Adrenal gland (tissue), 12 donors: Measurements from ENCODE around the gene GPSM1. TPM values are rescaled to one million over a fixed set of nuclear protein-coding genes. Genes with fewer than 3 reads are reported as not detected.
A peak's percentile ranks its signal among the peaks of the same experiment; 100 is the strongest.

Experiments
- DNase-seq, 7 donors: peaks; one replicate each; pipeline ENCODE4 v3.0.0-alpha.2; 2019 to 2020
- H3K27ac ChIP-seq, 5 donors: fragments of 200-600 bp; sonication (generic) in 4 of 5; 1 replicate in 3 of 5; 2 replicates in 2 of 5; pipeline versions ENCODE4 v1.5.1 to v1.8.0; 2016 to 2020; ENCODE audit warnings: mild to moderate bottlenecking in 1 of 5
- H3K27me3 ChIP-seq: fragments of 200-600 bp; 2 replicates; pipeline ENCODE4 v1.8.0; 2021
- H3K36me3 ChIP-seq, 2 donors: fragments of 200-600 bp; replicated peaks in 1 of 2; 1 replicate in 1 of 2; 2 replicates in 1 of 2; pipeline versions ENCODE4 v1.5.1 to v1.8.0; 2018 to 2022
- H3K4me1 ChIP-seq, 2 donors: fragments of 200-600 bp; replicated peaks in 1 of 2; 1 replicate in 1 of 2; 2 replicates in 1 of 2; pipeline versions ENCODE4 v1.5.1 to v1.8.0; 2018 to 2021
- H3K4me3 ChIP-seq, 4 donors: fragments of 200-600 bp; sonication (generic) in 3 of 4; one replicate each; pipeline ENCODE4 v1.5.1; 2016 to 2018
- H3K9me3 ChIP-seq, 3 donors: fragments of 200-600 bp; sonication (generic) in 1 of 3; replicated peaks in 1 of 3; 1 replicate in 2 of 3; 2 replicates in 1 of 3; pipeline versions ENCODE4 v1.5.1 to v1.8.0; 2016 to 2021
- CTCF ChIP-seq, 6 experiments: fragments of 450-650 bp in 4 of 6; fragments of 200-600 bp in 2 of 6; sonication (generic) in 1 of 6; IDR thresholded peaks; 1 replicate in 5 of 6; 2 replicates in 1 of 6; pipeline versions ENCODE4 v1.5.1 to v1.8.0; 2016 to 2021; ENCODE audit warnings: antibody characterized with exemption in 6 of 6, mild to moderate bottlenecking in 2 of 6, moderate library complexity in 1 of 6
- POLR2A ChIP-seq, 2 donors: fragments of 450-650 bp; IDR thresholded peaks; one replicate each; pipeline ENCODE4 v1.6.1; 2017; ENCODE audit warnings: antibody characterized with exemption in 2 of 2, mild to moderate bottlenecking in 2 of 2, moderate library complexity in 1 of 2
- WGBS, 4 donors: extraction: QIAGEN DNeasy Blood & Tissue Kit in 2 of 4; methylation state at CpG; one replicate each; pipeline versions ENCODE4 v1.1.5 to v1.1.7; 2013 to 2017; 5-methylcytosine and 5-hydroxymethylcytosine counted together
- intact Hi-C, 2 donors: fragments of 100-400 bp; cut with DNase I; formaldehyde crosslinking; loops; one replicate each; pipeline versions ENCODE4 v1.14.1 to v1.15.0; 2022 to 2023
- polyA plus RNA-seq, 3 donors: library from polyadenylated mRNA; stranded (reverse); fragments of 200-250 nt in 2 of 3; fragments of 350-450 nt in 1 of 3; fragmentation: Illumina TruSeq in 1 of 3; extraction: RNeasy Lipid Tissue Mini Kit (QIAGEN cat#74804) in 1 of 3; gene quantifications; one replicate each; pipeline ENCODE4 v1.2.3, GENCODE V29; 2013 to 2014
- total RNA-seq, 9 donors: library from RNA; depleted of rRNA in 4 of 9; stranded (reverse); fragments of >200 nt in 4 of 9; fragments of 120-200 nt in 1 of 9; fragmentation: NEBNext Ultra II Directional in 1 of 9; extraction: Animal tissue kit (Norgen Biotek cat#: 25700) in 1 of 9; gene quantifications; one replicate each; pipeline versions ENCODE4 v1.1.0 to v1.2.4, GENCODE V29; 2013 to 2023
- donor health status: healthy with polysubstance abuse.
- donor health status: Bipolar disorder and iron deficiency.
- donor health status: DM: yes; HTN: yes; CAD: no.
- donor health status: DM: no; HTN: no; CAD: no.
- donor health status: DM: no; HTN: no; CAD: no.
- donor health status: DM: yes; HTN: yes; CAD: no.

The GPSM1 gene
- total and polyA plus RNA-seq, 12 donors = 2.9 to 50.4 (median 17.2) TPM

DNA sequence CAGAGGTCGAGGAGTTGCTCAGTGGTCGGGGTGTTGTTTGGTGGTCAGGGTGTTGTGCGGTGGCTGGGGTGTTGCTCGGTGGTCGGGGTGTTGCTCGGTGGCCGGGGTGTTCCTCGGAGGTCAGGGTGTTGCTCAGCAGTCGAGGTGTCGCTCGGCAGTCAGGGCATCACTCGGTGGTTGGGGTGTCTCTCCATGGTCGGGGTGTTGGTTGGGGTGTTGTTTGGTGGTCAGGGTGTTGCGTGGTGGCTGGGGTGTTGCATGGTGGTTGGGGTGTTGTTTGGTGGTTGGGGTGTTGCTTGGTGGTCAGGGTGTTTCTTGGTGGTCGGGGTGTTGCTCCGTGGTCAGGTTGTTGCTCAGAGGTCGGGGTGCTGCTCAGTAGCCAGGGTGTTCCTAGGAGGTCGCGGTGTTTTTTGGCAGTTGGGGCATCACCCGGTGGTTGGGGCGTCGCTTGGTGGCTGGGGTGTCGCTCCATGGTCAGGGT lies 11.0 kb upstream of the GPSM1 start:
- intact Hi-C loops = no loop called here
- Histone ChIP-seq H3K36me3 (no peaks in the 10 kb centered on the region), H3K27me3 (no peaks in the 10 kb centered on the region), H3K4me3 (no peak overlapping the region), H3K9me3 (no peaks in the 10 kb centered on the region), H3K27ac (peak overlapping the region in 2 of 5 donors; percentile 64 to 87), H3K4me1 (peaks cover 11 to 13% of the 10 kb centered on the region in 2 donors)
- TF ChIP-seq POLR2A (IDR thresholded peaks at IDR 0.05) (no peak), CTCF (IDR thresholded peaks at IDR 0.05) (no peak)
- 94 to 96% (median 95%) methylated on average over 20 to 23 of the region's 23 CpGs for WGBS, 4 donors
- DNase-seq = peak in 1 of 7 donors; percentile 22

DNA sequence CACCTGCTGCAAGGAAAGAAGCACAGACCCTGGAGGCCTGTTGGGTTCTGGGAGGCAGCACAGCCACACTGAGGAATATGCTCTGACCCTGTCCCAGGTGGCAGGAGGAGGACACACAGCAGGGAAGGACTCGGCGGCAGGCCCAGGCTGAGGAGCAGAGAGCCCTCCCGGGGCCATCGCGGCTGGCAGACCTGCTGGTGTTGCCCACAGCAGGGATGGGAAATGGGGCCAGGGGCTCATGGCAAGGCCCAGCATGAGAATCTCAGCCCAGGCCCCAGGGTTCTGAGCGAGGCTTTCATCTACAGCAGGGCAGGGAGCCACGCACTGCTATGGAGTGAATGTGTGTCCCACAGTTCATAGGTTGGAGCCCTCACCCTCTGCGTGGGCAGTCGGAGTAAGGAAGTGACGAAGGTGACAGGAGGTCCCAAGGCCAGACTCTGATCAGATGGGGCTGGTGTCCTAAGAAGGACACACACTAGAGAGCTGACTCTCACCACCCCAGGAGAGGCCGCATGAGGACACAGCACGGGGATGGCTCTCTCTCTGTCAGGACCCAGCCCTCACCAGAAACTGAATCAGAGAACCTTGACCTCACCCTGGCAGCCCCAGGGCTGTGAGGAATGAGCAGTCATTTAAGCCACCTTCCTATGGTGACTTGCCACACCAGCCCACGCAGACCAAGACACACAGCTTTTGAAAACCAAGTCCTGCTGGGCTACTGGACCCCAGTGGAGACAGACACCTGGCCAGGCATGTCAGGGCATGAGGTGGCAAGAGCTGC lies 10.3 kb upstream of the GPSM1 start:
- Histone ChIP-seq H3K27me3 (no peaks in the 10 kb centered on the region), H3K4me1 (peaks cover 11 to 13% of the 10 kb centered on the region in 2 donors), H3K27ac (peak overlapping the region; percentile 64 to 87 (median 77)), H3K36me3 (no peaks in the 10 kb centered on the region), H3K4me3 (no peak overlapping the region), H3K9me3 (no peaks in the 10 kb centered on the region)
- intact Hi-C loops = no loop called here
- TF ChIP-seq CTCF (IDR thresholded peaks at IDR 0.05) (no peak), POLR2A (IDR thresholded peaks at IDR 0.05) (peak in 1 of 2 donors; percentile 27)
- DNase-seq = peak; percentile 81 to 96 (median 93)
- WGBS, 4 donors = 55 to 67% (median 61%) methylated on average over 9 to 13 of the region's 13 CpGs

GRCh38 chr9:136317695-136318094 lies 9.6 kb upstream of the GPSM1 start:
- Histone ChIP-seq H3K36me3 (no peaks in the 10 kb centered on the region), H3K9me3 (no peaks in the 10 kb centered on the region), H3K4me3 (no peak overlapping the region), H3K27ac (peak overlapping the region in 2 of 5 donors; percentile 27 to 87), H3K27me3 (no peaks in the 10 kb centered on the region), H3K4me1 (peaks cover 11 to 13% of the 10 kb centered on the region in 2 donors)
- 85 to 91% (median 87%) methylated on average over 15 to 16 of the region's 16 CpGs for WGBS, 4 donors
- intact Hi-C loops = no loop called here
- TF ChIP-seq CTCF (IDR thresholded peaks at IDR 0.05) = no peak
- no peak for TF ChIP-seq POLR2A (IDR thresholded peaks at IDR 0.05)
- no peak for DNase-seq

GRCh38 chr9:136318111-136318775 lies 9.1 kb upstream of the GPSM1 start:
- peaks cover 11 to 13% of the 10 kb centered on the region in 2 donors for H3K4me1 ChIP-seq
- no peaks in the 10 kb centered on the region for H3K36me3 ChIP-seq
- no peak for TF ChIP-seq CTCF (IDR thresholded peaks at IDR 0.05)
- TF ChIP-seq POLR2A (IDR thresholded peaks at IDR 0.05) = no peak
- intact Hi-C loops = no loop called here
- 77 to 85% (median 81%) methylated on average over 15 to 21 of the region's 21 CpGs for WGBS, 4 donors
- no peak for DNase-seq
- no peak overlapping the region for H3K27ac ChIP-seq
- no peaks in the 10 kb centered on the region for H3K9me3 ChIP-seq
- no peak overlapping the region for H3K4me3 ChIP-seq
- no peaks in the 10 kb centered on the region for H3K27me3 ChIP-seq
